ENCODE results near the gene AP3M1. TPM values are rescaled to one million over a fixed set of nuclear protein-coding genes. Genes with fewer than 3 reads are reported as not detected.
A peak's percentile ranks its signal among the peaks of the same experiment; 100 is the strongest.
"Not testable (repeated sequence)": the region's sequence is repeated elsewhere in the genome, so short reads cannot be mapped to it uniquely, and the experiment has no call there.

AP3M1 gene
- total RNA-seq, 2 experiments from 2014 or later = 46.6 to 50.6 TPM

- Mint-ChIP-seq H3K4me3 (no peak overlapping the region), H3K27ac (no peak overlapping the region), H3K36me3 (peaks cover 5% of the 10 kb centered on the region), H3K9me3 (ENCODE audit: low read depth) (no peaks in the 10 kb centered on the region), H3K27me3 (no peaks in the 10 kb centered on the region), H3K4me1 (peaks cover 28% of the 10 kb centered on the region)
- no peak for DNase-seq
- no peak for ATAC-seq
- CTCF ChIA-PET = interaction anchor here (1.0 to 1.7 kb wide), 7 partner anchors 23 to 96 kb away, joined by 3 to 7 read pairs (median 3); no protein-coding TSS in a partner anchor
Observed at GRCh38 chr10:74151879-74152722, 1.5 kb upstream of the AP3M1 start.

DNA sequence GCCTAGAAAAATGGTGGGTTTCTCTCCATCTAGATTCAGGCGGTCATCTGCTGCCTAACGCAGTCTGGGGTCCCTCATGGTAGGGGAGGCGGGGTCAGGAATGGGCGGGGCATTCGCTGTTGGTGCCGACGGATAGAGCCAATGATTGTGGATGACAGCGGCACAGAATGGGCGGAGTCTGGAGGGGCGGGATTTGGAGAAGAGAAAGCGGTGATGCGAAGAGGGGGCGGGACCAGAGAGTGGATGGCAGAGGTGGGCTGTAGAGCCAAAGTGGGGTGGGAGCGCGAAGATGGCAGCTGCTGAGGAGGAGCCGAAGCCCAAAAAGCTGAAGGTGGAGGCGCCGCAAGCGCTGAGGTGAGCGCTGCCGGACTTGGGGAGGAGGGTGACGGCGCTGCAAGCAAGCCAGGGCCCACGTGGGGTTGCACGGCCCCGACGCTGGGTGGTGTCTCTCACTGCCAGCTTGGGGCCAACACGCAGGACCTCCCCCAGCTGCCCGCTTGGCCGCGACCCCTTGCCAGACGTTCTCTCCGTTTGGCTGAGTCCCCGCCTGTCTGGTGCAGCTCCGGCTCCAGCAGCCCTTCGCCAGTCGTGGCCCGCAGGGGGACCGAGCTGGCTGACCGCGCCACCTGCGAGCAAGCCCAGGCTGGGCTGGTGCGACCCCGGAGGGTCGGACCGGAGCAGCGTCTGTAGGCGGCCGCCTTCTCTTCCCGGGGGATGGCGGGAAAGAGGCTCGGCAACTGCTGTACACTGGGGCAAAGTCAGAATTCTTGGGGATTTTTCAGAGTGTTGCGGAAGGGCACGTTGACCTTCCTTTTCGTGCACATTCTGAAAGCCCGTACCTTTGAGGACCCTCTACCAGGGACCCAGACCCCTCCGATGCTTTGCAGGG, 606 bp upstream of the AP3M1 start, which contains the start of gene ADK:
ADK (plus strand) TSS at position 232 of the 889 bp plus-strand sequence; CDS start at position 290, 58 bp downstream.
- DNase-seq = peak; percentile 100
- no peaks in the 10 kb centered on the region for H3K9me3 Mint-ChIP-seq (ENCODE audit: low read depth)
- H3K4me3 Mint-ChIP-seq = no peak within 1 kb of the TSS
- peak; percentile 93 for ATAC-seq
- H3K36me3 Mint-ChIP-seq = peaks cover 9% of the 10 kb centered on the region
- CTCF ChIA-PET = interaction anchor here (1.0 to 1.7 kb wide), 10 partner anchors 23 to 1058 kb away, joined by 3 to 7 read pairs (median 3); no protein-coding TSS in a partner anchor
- no peaks in the 10 kb centered on the region for H3K27me3 Mint-ChIP-seq
- H3K4me1 Mint-ChIP-seq = peaks cover 33% of the 10 kb centered on the region
- no peak within 1 kb of the TSS for H3K27ac Mint-ChIP-seq

DNA sequence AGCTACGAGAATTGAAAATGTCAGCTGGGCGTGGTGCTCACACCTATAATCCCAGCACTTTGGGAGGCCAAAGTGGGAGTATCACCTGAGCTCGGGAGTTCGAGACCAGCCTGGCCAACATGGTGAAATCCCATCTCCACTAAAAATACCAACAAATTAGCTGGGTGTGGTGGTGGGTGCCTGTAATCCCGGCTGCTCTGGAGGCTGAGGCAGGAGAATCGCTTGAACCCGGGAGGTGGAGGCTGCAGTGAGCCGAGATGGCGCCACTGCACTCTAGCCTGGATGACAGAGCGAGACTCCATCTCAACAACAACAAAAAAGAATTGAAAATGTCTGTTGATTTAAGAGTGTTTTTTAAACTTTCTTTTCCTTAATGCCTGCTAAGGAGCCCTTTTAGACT, 3.6 kb downstream of the AP3M1 start:
- ATAC-seq; H3K4me3 Mint-ChIP-seq; H3K27me3 Mint-ChIP-seq; H3K9me3 Mint-ChIP-seq (ENCODE audit: low read depth); DNase-seq; H3K27ac Mint-ChIP-seq: not testable (repeated sequence)
- CTCF ChIA-PET = interaction anchor here (2.6 kb wide), 1 partner anchor 87 kb away, joined by 6 read pairs; no protein-coding TSS in a partner anchor
- H3K4me1 Mint-ChIP-seq = peaks cover 23% of the 10 kb centered on the region
- H3K36me3 Mint-ChIP-seq = peaks cover 15% of the 10 kb centered on the region

GRCh38 chr10:74145133-74145532, 5.5 kb downstream of the AP3M1 start:
- H3K4me1 Mint-ChIP-seq = peaks cover 23% of the 10 kb centered on the region
- no peaks in the 10 kb centered on the region for H3K27me3 Mint-ChIP-seq
- no peak overlapping the region for H3K4me3 Mint-ChIP-seq
- no peaks in the 10 kb centered on the region for H3K9me3 Mint-ChIP-seq (ENCODE audit: low read depth)
- no peak for DNase-seq
- CTCF ChIA-PET = interaction anchor here (0.8 to 2.1 kb wide), 2 partner anchors 15 to 69 kb away, joined by 4 read pairs; no protein-coding TSS in a partner anchor
- no peak overlapping the region for H3K27ac Mint-ChIP-seq
- peaks cover 20% of the 10 kb centered on the region for H3K36me3 Mint-ChIP-seq
- no peak for ATAC-seq

DNA sequence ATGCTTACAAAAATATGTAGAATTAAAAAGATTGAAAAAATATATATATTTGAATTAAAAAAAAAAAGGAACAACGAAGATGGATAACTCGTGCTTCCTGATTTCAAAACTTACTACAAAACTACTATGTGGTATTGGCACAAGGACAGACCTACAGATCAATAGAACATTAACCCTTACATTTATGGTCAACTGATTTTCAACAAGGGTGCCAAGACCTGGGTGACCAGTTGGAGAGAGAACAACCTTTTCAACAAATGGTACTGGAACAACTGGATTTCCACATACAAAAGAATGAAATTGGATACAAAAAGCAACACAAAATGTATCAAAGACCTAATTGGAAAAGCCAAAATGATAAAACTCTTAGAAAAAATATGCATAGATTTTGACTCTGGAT, 10.1 kb downstream of the AP3M1 start:
- Mint-ChIP-seq H3K4me1 (peaks cover 4% of the 10 kb centered on the region), H3K27ac (no peak overlapping the region), H3K36me3 (peaks cover 32% of the 10 kb centered on the region), H3K4me3 (no peak overlapping the region), H3K27me3 (no peaks in the 10 kb centered on the region), H3K9me3 (ENCODE audit: low read depth) (no peaks in the 10 kb centered on the region)
- ATAC-seq (no peak), DNase-seq (no peak)
- CTCF ChIA-PET = interaction anchor here (1.4 kb wide), 1 partner anchor 53 kb away, joined by 3 read pairs; no protein-coding TSS in a partner anchor

GRCh38 chr10:74139981-74140380, 10.6 kb downstream of the AP3M1 start:
- Mint-ChIP-seq H3K4me1 (peaks cover 3% of the 10 kb centered on the region), H3K36me3 (peaks cover 32% of the 10 kb centered on the region), H3K9me3 (ENCODE audit: low read depth) (no peaks in the 10 kb centered on the region), H3K4me3 (no peak overlapping the region), H3K27ac (no peak overlapping the region), H3K27me3 (no peaks in the 10 kb centered on the region)
- CTCF ChIA-PET = interaction anchor here (1.4 kb wide), 1 partner anchor 53 kb away, joined by 3 read pairs; no protein-coding TSS in a partner anchor
- DNase-seq (no peak), ATAC-seq (no peak)

DNA sequence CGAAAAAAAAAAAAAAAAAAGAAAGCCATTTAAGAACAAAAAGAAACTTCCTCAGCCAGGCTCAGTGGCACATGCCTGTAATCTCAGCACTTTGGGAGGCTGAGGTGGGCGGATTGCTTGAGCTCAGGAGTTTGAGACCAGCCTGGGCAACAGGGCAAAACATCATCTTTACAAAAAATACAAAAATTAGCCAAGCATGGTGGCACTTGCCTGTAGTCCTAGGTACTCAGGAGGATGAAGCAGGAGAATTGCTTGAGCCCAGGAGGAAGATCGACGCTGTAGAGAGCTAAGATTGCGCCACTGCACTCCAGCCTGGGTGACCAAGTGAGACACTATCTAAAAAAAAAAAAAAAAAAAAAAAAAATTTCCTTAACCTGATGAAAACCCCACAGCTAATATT, 12.0 kb downstream of the AP3M1 start:
- not testable (repeated sequence) for H3K27me3 Mint-ChIP-seq; DNase-seq; H3K27ac Mint-ChIP-seq; ATAC-seq; H3K9me3 Mint-ChIP-seq (ENCODE audit: low read depth); H3K4me3 Mint-ChIP-seq; H3K4me1 Mint-ChIP-seq
- CTCF ChIA-PET = interaction anchor here (0.7 to 1.4 kb wide), 4 partner anchors 10 to 49 kb away, joined by 3 to 4 read pairs (median 3); no protein-coding TSS in a partner anchor
- H3K36me3 Mint-ChIP-seq = peaks cover 44% of the 10 kb centered on the region

GRCh38 chr10:74137992-74138391, 12.6 kb downstream of the AP3M1 start:
- CTCF ChIA-PET = interaction anchor here (0.7 to 1.0 kb wide), 2 partner anchors 11 to 48 kb away, joined by 3 read pairs; no protein-coding TSS in a partner anchor
- Mint-ChIP-seq H3K4me1 (peaks cover 3% of the 10 kb centered on the region), H3K4me3 (no peak overlapping the region), H3K36me3 (peaks cover 46% of the 10 kb centered on the region), H3K27ac (no peak overlapping the region), H3K9me3 (ENCODE audit: low read depth) (no peaks in the 10 kb centered on the region), H3K27me3 (no peaks in the 10 kb centered on the region)
- ATAC-seq = no peak
- no peak for DNase-seq

GRCh38 chr10:74135452-74135851, 15.2 kb downstream of the AP3M1 start:
- Mint-ChIP-seq H3K27me3 (no peaks in the 10 kb centered on the region), H3K4me3 (no peak overlapping the region), H3K9me3 (ENCODE audit: low read depth) (no peaks in the 10 kb centered on the region), H3K4me1 (no peaks in the 10 kb centered on the region), H3K27ac (no peak overlapping the region), H3K36me3 (peaks cover 50% of the 10 kb centered on the region)
- DNase-seq (no peak), ATAC-seq (no peak)
- CTCF ChIA-PET = interaction anchor here (1.2 kb wide), 1 partner anchor 84 kb away, joined by 3 read pairs; no protein-coding TSS in a partner anchor

DNA sequence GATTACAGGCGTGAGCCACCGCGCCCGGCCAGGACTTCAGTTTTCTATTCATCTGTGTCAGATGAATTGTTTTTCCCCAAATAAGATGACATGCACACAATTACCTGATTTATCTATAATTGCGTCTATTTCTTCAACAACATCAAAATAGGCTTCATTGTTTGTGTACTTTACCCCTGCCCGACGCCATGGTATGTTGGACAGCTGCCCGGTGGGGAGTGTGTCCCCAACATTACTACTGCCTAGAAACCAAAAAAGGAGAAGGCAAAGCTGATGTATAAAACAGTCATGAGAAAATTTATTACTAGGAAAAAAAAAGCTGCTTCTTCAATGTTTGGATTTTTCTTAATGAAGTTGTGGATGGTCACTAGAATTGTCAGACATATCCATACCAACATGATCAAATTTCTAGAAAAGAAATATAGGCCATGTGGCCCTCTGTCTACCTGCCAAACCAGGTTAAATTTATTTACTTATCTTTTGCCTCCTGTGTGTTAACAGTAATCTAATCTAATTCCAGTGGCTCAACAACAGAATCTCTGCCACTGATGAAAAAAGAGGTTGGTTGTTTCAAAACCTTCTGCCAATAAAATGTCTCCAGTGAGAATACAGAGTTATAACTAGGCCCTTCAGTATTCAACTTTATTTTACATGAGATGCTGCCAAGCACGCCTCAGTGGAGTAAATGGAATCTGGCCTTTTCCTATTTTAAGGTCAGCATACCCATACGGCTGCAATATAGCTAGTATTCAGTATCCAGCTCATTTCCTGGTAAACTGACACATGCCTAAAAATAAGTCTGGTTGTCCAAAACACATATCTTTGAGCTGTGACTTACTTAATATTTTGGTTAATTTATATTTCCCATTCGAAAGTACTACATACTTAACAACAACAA, 16.5 kb downstream of the AP3M1 start:
- DNase-seq (no peak), ATAC-seq (no peak)
- H3K27ac Mint-ChIP-seq = no peak overlapping the region
- no peaks in the 10 kb centered on the region for H3K4me1 Mint-ChIP-seq
- no peak overlapping the region for H3K4me3 Mint-ChIP-seq
- H3K9me3 Mint-ChIP-seq (ENCODE audit: low read depth) = no peaks in the 10 kb centered on the region
- no peaks in the 10 kb centered on the region for H3K27me3 Mint-ChIP-seq
- CTCF ChIA-PET = interaction anchor here (0.7 to 1.2 kb wide), 3 partner anchors 19 to 1076 kb away, joined by 3 to 4 read pairs (median 3); no protein-coding TSS in a partner anchor
- peaks cover 52% of the 10 kb centered on the region for H3K36me3 Mint-ChIP-seq

DNA sequence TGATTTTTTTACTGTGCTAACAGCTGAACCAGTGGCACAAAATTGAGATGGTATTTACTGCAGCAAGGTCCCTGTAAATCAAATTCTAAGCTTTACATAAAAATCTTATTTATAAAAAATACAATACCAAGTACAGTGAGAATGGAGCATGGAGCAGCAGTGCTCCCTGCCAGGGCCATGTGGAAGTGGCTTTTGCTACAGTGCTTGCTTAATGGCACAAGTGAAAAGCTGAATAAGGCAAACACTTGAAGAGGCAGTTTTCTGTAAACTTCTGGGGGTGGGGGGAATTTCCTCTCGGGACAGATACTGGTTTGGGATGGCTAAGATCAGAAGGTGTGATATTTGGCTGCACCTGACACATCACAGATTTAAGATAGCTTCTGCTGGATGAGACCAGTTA, 27.5 kb downstream of the AP3M1 start:
- peaks cover 49% of the 10 kb centered on the region for H3K36me3 Mint-ChIP-seq

DNA sequence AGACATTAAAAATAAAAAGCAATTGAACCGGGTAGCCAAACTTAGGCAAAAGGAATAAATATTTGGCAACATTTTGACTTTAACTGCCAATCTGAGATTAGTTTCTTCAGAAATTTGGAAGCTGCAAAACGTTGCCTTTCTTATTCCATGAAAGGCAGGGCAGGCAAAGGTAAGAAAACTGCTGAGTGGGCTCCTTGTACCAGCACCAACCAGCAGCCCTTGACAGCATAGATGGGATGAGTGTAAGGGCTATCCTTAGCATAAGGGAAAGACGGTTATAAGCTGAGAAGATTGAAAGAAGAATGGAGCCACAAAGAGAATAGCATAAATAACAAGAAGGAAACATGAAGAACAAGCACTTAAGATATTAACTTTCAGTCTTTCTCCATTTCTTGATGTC, 28.6 kb downstream of the AP3M1 start:
- CTCF ChIA-PET = interaction anchor here (1.9 kb wide), 1 partner anchor 18 kb away, joined by 4 read pairs; no protein-coding TSS in a partner anchor
- Mint-ChIP-seq H3K27me3 (no peaks in the 10 kb centered on the region), H3K4me1 (peaks cover 10% of the 10 kb centered on the region), H3K27ac (no peak overlapping the region), H3K9me3 (ENCODE audit: low read depth) (no peaks in the 10 kb centered on the region), H3K4me3 (no peak overlapping the region), H3K36me3 (peaks cover 52% of the 10 kb centered on the region)
- no peak for DNase-seq
- no peak for ATAC-seq

More for the DNA sequence above, 27.5 kb downstream of the AP3M1 start:
- peaks cover 4% of the 10 kb centered on the region for H3K4me1 Mint-ChIP-seq
- ATAC-seq = no peak
- CTCF ChIA-PET = interaction anchor here (1.9 kb wide), 1 partner anchor 19 kb away, joined by 7 read pairs; no protein-coding TSS in a partner anchor
- H3K9me3 Mint-ChIP-seq (ENCODE audit: low read depth) = no peaks in the 10 kb centered on the region
- H3K27ac Mint-ChIP-seq = peak overlapping the region; percentile 4
- H3K27me3 Mint-ChIP-seq = no peaks in the 10 kb centered on the region
- DNase-seq = no peak
- no peak overlapping the region for H3K4me3 Mint-ChIP-seq
